ENCODE data around the gene ZBTB7C. TPM values are rescaled to one million over a fixed set of nuclear protein-coding genes. Genes with fewer than 3 reads are reported as not detected.

Gene ZBTB7C
- total and polyA plus RNA-seq, 10 of the 15 experiments (the other 5 are each of a cell fraction or from before 2014, with no cell fraction given): under 0.01 to 0.08 (median 0.01) TPM; not detected in 7

GRCh38 chr18:48168861-48169260 lies 240.3 kb downstream of the ZBTB7C start:
- Histone ChIP-seq H3K4me3 (no peak overlapping the region), H3K36me3 (ENCODE audit: control insufficient read depth in 2 of 2, insufficient read depth in 2 of 2, low read length in 1 of 2) (no peaks in the 10 kb centered on the region), H3K27me3 (replicated peaks in 1 of 2; ENCODE audit: control insufficient read depth in 2 of 2, insufficient read depth in 2 of 2, low read length in 1 of 2) (peaks cover 9% of the 10 kb centered on the region in 2 experiments; a peak in 3 of 4 replicates), H2AFZ (ENCODE audit: control insufficient read depth, low read depth, low read length) (no peak overlapping the region), H3K4me1 (ENCODE audit: control insufficient read depth, insufficient read depth, low read length) (no peaks in the 10 kb centered on the region; the same call in 1 of the 2 replicates), H4K20me1 (ENCODE audit: control insufficient read depth, insufficient read depth) (no peaks in the 10 kb centered on the region), H3K4me2 (ENCODE audit: control insufficient read depth, insufficient read depth) (no peak overlapping the region), H3K79me2 (ENCODE audit: control insufficient read depth, insufficient read depth, low read length) (no peaks in the 10 kb centered on the region), H3K9ac (ENCODE audit: control insufficient read depth, insufficient read depth, low read length) (no peak overlapping the region), H3K9me3 (replicated peaks; ENCODE audit: control insufficient read depth, insufficient read depth, low read length) (no peaks in the 10 kb centered on the region), H3K27ac (ENCODE audit: control insufficient read depth, insufficient read depth) (no peak overlapping the region)
- no peak for DNase-seq (ENCODE audit: low read depth, low spot score)
- WGBS (ENCODE audit: insufficient coverage, insufficient replicate concordance, low lambda C conversion rate, missing lambda C conversion rate): 34% methylated on average over 2 of the region's 2 CpGs
- ChIA-PET SMC1A (ENCODE audit: uncharacterized antibody, unreplicated experiment) (no interaction called here), POLR2A (no interaction called here), RAD21 (ENCODE audit: unreplicated experiment) (no interaction called here), CTCF (no interaction called here)
- in situ Hi-C loops (cut with MboI) (no loop called here), intact Hi-C loops (cut with micrococcal nuclease; ENCODE audit: unreplicated experiment) (no loop called here)
- BruUV-seq (replicated peaks): no TSS peak
- no peak for FAIRE-seq
- TF ChIP-seq IRF3 (IDR thresholded peaks at IDR 0.05) (no peak), ZBTB33 (IDR thresholded peaks at IDR 0.05) (no peak), TBL1XR1 (IDR thresholded peaks at IDR 0.05; ENCODE audit: low read depth, low read length) (no peak), YY1 (IDR thresholded peaks at IDR 0.05; ENCODE audit: low read depth, low read length) (no peak), PAX8 (IDR thresholded peaks at IDR 0.05) (no peak), SUZ12 (IDR thresholded peaks at IDR 0.05; ENCODE audit: unreplicated experiment) (no peak), BACH1 (IDR thresholded peaks at IDR 0.05; ENCODE audit: borderline replicate concordance) (no peak), RBBP5 (conservative IDR thresholded peaks at IDR 0.05) (no peak), MTA3 (IDR thresholded peaks at IDR 0.05; ENCODE audit: borderline replicate concordance, low read length) (no peak), GABPA (IDR thresholded peaks at IDR 0.05; ENCODE audit: low read depth) (no peak), HDGF (IDR thresholded peaks at IDR 0.05) (no peak), ZZZ3 (IDR thresholded peaks at IDR 0.05; ENCODE audit: control insufficient read depth, insufficient read length, low read depth) (no peak), POLR2AphosphoS2 (IDR thresholded peaks at IDR 0.05; ENCODE audit: low read depth, low read length) (no peak), SMC3 (IDR thresholded peaks at IDR 0.05; ENCODE audit: borderline replicate concordance, low read length) (no peak), NR2C2 (IDR thresholded peaks at IDR 0.05; ENCODE audit: borderline replicate concordance, control insufficient read depth, insufficient read length, low read depth) (no peak), NR2F1 (conservative IDR thresholded peaks at IDR 0.05) (no peak), ZNF217 (IDR thresholded peaks at IDR 0.05) (no peak), REST (IDR thresholded peaks at IDR 0.05; ENCODE audit: low read depth, low read length) (no peak), CBX3 (IDR thresholded peaks at IDR 0.05; ENCODE audit: borderline replicate concordance, low read depth) (no peak), LARP7 (IDR thresholded peaks at IDR 0.05) (no peak)
- ATAC-seq: no peak

Measured in GM12878 (cell line).